Effector CD8-positive, alpha-beta T cell (primary cell): Measurements from ENCODE around the gene CRLF2.
"Not testable (repeated sequence)": the region's sequence is repeated elsewhere in the genome, so short reads cannot be mapped to it uniquely, and the experiment has no call there.

ENCODE experiments used
- DNase-seq: peaks from one replicate; lab custom pipeline; 2025; lab: John Stamatoyannopoulos, UW

The CRLF2 gene

DNA sequence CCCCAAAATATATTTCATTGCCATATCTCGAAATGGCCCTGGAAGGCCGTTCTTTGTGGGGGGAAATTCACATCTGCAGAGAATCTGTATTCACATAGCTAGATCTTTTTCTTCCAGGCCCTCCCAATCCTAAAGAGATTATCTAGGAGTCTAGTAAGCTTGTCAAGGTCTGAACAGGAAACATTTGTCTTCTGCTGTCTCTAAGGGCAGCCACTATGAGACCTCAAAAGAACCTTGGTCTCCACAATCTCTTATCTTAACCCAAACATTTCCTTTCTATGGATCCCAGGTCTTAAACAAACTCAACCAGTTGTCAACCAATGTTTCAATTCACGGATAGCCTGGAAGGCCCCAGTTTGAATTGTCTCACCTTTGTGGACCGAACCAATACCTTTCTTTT is 45.0 kb downstream of the CRLF2 start:
- DNase-seq = no peak

DNA sequence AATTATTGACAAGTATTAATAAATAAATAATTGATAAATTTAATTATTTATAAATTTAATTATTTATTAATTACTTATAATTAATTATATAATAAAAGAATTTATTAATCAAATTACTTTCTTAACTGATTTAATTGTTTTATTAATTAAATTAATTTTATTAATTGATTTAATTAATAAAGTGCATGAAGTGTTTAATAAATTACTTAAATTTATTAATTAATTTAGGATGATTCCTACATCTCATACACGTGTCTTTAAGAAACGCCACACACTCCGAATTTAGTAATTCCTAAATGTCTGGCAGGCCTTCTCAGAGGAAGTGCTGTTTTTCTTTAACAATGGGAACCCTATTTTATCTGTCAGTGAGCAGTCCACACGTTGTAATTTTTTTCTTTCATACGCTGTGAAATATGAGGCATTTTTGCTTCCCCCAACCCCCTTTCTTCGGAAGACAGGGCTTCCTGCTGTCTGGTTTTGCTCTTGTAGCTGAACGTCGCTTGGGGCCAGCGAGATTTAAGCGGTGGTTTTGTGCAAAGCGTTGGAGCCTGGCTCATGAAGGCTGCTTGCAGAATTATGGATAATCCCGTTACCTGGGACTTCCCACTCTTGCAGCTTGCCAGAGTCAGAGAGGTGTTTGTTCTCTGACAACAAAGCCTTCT is 46.8 kb downstream of the CRLF2 start:
- DNase-seq = no peak

DNA sequence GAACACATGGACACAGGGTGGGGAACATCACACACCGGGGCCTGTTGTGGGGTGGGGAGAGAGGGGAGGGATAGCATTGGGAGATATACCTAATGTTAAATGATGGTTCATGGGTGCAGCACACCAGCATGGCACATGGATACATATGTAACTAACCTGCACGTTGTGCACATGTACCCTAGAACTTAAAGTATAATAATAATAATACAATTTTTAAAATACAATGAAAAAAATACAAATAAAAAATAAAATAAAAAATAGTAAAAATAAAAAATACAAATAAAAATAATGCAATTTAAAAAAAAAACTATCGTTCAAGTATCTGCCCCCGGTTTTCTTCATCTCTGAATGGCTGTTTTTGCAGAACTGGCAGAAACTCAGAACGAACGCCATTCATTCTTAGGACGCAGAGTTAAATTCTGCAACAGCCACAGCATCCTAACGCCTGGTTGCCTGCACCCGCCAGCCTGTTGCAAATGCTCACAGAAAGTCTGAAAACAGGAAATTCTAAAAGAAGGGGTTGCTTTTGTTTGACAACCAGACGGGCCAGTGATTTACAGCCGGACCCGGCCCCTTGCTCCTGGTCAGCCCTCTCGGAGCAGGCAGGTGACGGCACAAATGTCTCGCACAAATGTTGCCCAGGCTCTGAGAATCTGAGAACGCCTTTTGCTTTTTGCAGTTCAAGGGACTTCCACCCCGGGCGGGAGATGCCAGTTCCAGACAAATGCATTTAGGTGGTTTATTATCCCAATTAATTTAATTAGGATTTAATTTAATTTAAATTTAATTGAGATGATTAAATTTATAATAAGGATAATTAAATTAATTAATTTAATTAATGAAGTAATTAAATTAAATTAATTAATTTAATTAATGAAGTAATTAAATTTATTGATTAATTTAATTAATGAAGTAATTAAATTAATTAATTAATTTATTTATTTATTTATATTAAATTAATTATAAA is 47.8 kb downstream of the CRLF2 start:
- DNase-seq = no peak

DNA sequence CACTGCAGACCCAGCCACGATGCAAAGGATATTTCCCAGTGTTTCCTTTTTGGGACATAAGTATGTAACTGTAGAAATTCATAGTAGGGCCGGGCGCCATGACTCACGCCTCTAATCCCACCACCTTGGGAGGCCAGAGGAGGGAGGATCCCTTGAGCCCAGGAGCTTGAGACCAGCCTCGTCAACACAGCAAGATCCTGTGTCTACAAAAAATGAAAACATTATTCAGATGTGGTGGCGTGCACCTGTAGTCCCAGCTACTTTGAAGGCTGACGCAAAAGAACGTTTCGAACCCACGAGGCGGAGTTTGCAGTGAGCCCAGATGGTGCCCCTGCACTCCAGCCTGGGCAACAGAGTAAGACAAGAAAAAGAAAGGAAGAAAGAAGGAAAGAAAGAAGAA is 49.2 kb downstream of the CRLF2 start:
- no peak for DNase-seq

DNA sequence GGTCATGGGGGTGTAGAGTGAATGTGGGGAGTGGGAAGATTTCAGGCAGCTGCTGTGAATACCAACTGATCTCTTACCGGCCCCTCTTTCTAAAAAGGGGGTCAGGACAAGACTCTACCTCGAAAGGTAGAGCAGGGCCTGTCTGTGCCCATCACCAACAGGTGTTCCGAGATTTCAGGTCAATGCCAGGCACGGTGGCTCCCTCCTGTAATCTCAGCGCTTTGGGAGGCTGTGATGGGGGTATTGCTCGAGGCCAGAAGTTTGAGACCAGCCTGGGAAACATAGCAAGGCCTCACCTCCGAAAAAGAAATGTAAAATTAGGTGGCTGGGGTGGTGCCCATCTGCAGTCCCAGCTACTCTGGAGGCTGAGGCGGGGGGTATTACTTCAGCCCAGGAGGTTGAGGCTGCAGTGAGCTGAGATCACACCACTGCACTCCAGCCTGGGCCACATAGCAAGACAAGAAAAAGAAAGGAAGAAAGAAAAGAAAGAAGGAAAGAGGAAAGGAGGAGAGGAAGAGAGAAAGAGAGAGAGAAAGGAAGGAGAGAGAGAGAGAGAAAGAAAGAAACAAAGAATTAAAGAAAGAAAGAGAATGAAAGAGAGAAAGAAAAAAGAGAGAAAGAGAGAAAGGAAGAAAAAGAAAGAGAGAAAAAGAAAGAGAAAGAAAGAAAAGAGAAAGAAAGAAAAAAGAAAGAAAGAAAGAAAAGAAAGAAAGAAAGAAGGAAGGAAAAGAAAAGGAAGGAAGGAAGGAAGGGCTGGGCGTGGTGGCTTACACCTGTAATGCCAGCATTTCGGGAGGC is 50.1 kb downstream of the CRLF2 start:
- no peak for DNase-seq

DNA sequence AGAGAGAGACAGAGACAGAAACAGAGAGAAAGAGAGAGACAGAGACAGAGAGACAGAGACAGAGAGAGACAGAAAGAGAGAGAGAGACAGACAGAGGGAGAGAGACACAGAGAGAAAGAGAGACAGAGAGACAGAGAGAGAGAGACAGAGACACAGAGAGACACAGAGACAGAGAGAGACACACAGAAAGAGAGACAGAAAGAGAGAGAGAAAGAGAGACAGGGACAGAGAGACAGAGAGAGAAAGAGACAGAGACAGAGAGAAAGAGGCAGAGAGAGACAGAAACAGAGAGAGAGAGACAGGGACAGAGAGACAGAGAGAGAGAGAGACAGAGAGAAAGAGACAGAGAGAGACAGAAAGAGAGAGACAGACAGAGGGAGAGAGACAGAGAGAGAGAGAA is 52.9 kb downstream of the CRLF2 start:
- no peak for DNase-seq

DNA sequence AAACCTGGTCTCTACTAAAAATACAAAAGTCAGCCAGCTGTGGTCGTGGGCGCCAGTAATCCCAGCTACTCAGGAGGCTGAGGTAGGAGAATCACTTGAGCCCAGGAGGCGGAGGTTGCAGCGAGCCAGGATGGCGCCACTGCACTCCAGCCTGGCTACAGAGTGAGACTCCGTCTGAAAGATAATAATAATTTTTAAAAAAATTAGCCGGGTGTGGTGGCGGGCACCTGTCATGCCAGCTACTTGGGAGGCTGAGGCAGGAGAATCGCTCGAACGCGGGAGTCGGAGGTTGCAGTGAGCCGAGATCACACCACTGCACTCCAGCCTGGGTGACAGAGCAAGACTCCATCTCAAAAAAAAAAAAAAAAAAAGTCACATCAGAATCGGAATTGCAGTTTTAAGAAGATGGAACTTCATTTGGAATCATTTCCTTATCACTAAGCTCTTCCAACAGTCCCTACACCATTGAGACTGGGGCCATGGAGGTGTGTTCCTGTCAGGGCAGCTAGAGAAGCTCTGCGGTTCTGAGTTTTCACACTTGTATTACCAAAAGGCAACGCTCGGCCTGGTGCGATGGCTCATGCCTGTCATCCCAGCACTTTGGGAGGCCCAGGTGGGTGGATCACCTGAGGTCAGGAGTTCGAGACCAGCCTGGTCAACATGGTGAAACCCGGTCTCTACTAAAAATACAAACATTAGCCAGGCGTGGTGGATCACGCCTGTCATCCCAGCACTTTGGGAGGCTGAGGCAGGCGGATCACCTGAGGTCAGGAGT is 55.6 kb downstream of the CRLF2 start:
- not testable (repeated sequence) for DNase-seq

DNA sequence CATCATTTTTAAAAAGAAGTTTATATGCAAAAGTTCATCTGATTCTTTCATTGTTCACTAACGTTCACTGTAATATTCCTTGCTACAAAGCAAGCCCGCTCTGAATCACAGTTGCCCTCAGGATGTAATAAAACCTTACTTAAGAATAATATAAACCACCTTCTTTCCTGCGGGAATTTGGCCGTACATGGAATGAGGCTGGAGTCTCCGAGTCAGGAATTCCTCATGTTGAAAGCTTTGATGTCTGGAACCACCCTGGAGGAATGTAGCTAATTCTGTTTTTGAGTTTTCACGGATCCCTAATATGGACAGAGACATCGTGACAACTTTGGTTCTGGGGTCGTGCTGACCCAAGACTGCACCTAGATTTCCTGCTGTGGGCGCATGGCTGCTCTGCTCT is 58.5 kb downstream of the CRLF2 start:
- DNase-seq = no peak

DNA sequence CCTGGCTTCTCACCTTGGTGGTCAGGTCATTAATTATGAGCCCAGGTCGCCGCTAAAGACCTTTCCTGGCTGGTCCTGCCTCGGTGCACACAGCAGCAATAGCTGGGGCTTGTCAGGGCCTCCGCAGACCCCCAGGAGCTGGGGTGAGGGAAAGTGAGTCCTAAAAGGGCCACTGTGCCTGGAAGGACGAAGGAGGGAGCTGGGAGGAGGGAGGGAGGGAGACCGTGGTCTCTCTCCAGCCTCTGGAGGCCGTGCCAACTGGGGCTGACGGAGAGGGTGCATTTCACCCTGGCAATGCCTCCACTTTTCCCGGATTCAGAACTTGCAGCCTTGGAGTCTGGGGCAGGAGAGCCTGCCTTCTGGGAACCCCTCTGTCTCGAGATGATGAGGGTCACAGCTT is 60.4 kb downstream of the CRLF2 start:
- no peak for DNase-seq

DNA sequence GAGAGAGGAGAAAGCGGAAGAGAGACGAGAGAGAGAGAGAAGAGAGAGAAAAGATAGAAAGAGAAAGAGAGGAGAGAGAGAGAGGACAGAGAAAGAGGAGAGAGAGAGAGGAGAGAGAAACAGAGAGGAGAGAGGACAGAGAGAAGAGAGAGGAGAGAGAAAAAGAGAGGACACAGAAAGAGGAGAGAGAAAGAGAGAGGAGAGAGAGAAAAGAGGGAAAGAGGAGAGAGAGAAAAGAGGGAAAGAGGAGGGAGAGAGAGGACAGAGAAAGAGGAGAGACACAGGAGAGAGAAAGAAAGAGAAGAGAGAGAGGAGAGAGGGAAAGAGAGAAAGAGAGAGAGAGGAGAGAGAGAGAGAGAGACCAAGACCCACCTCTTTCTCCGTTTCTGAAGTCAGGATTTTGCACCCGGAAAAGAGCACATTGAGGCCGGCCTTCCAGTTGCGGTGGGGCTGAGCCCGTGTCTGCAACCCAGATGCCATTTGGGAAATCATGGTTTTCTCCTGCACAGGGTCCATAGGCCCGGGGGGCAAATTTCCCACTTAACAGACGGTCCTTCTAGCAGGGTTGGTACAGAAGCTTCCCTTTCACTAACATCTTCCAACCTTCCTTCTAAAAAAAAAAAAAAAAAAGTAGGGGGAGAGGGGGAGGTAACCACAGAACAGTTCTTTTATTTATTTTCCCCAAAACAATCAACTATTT is 60.9 kb downstream of the CRLF2 start:
- no peak for DNase-seq

DNA sequence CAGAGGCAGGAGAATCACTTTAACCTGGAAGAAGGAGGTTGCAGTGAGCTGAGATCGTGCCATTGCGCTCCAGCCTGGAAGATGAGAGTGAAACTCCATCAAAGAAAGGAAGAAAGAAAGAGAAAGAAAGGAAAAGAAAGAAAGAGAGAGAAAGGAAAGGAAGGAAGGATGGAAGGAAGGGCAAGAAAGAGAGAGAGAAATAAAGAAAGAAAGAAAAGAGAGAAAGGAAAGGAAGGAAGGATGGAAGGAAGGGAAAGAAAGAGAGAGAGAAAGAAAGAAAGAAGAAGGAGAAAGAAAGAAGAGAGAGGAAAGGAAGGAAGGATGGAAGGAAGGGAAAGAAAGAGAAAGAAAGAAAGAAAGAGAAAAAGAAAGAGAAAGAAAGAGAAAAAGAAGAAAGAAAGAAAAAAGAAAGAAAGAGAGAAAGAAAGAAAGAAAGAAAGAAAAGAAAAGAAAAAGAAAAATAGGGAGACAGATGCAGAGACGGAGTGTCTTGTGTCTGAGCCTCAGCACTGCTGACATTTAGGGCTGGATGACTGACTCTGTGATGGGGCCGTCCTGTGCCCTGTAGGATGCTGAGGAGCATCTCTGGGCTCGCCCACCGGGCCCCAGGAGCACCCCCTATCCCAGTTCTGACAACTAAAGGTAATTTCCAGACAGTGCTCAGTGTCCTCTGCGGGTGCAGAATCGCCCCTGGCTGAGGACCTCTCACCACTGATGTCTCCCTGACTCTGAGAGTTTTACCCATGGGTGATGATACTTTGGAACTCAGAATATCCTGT is 61.7 kb downstream of the CRLF2 start:
- no peak for DNase-seq

DNA sequence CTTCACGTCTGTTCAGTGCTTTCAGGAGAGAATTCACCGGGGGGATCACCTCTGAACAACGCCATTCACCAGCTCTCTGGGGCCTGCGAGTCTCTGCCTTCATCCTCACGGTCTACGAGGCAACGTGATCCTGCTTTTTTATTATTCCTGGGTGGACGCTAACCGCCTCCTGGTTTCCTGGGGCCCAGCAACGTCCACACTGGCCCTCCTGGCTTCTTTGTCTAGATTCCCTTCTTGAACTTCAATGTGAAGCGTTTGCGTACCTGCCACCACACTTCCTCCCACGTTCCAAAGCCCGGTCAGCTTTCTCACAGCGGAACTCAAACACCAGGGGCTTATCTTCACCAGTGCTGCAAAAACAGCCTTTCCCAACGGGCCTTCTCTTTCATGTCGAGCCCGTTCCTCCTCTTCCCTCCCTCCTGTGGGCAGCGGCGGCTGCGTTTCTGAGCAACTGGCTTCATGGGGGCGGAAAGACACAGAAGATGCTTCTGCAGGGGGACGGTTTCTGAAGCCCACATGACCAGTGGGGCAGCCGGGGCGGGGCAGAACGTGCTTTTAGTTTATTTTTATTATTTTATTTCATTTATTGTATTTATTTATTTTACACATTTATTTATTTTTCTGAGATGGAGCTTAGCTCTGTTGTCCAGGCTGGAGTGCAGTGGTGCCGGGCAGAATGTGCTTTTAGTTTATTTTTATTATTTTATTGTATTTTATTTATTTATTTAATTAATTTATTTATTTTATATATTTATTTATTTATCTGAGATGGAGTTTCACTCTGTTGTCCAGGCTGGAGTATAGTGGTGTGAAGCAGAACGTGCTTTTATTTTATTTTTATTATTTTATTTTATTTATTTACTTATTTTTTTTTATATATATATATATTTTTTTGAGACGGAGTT is 64.6 kb downstream of the CRLF2 start:
- no peak for DNase-seq

DNA sequence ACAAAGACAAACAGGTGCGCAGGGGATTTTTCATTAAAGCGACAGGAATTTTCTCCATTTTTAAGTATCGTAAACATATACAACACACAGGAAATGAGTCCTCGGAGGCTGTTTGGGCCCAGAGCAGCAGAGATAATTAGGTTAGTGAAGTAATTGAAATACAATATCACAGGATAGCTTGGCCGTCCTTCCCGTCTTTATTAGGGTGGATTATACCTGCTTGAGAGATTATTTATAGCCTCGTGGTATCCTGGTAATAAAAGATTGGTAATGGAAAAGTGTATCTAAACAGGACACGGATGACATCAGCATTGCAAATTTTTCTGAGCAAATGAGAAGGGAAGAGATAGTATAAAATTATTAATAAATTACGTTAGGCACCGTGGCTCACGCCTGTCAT is 68.2 kb downstream of the CRLF2 start:
- DNase-seq = no peak
